Activated T-cell treated with anti-CD3 and anti-CD28 coated beads, Interleukin-2, amount 50 U/mL, for 72 hours (primary cell): ENCODE results near the gene LMAN2L. TPM values are rescaled to one million over a fixed set of nuclear protein-coding genes. Genes with fewer than 3 reads are reported as not detected.
"Not testable (repeated sequence)": the region's sequence is repeated elsewhere in the genome, so short reads cannot be mapped to it uniquely, and the experiment has no call there.

ENCODE experiments used
- ATAC-seq, 2 donors: fragments of 150-1000 bp; cut with Tn5 transposase; replicated peaks in 1 of 2; 2 replicates each; pipeline ENCODE4 v1.10.0; 2021; ENCODE audit warnings: moderate library complexity in 2 of 2, mild to moderate bottlenecking in 1 of 2
- DNase-seq, 2 donors: peaks; one replicate each; pipeline ENCODE4 v3.0.0; 2021 to 2022; ENCODE audit warnings: mixed read lengths in 1 of 2
- H3K27ac Mint-ChIP-seq: one replicate; pipeline ENCODE4 v1.8.0; 2022; ENCODE audit warnings: mild to moderate bottlenecking, moderate library complexity, mixed read lengths
- H3K27me3 Mint-ChIP-seq: one replicate; pipeline ENCODE4 v1.8.0; 2022; ENCODE audit warnings: low read depth, mixed read lengths
- H3K36me3 Mint-ChIP-seq, 2 donors: one replicate each; pipeline ENCODE4 v1.8.0; 2022; ENCODE audit warnings: mixed read lengths in 2 of 2, mild to moderate bottlenecking in 1 of 2; ENCODE audit not compliant: insufficient read depth in 2 of 2
- H3K4me1 Mint-ChIP-seq: one replicate; pipeline ENCODE4 v1.8.0; 2022; ENCODE audit warnings: low read depth, mixed read lengths
- H3K4me3 Mint-ChIP-seq, 2 donors: one replicate each; pipeline ENCODE4 v1.8.0; 2022; ENCODE audit warnings: mild to moderate bottlenecking in 2 of 2, mixed read lengths in 2 of 2, moderate library complexity in 2 of 2
- H3K9me3 Mint-ChIP-seq, 2 donors: one replicate each; pipeline ENCODE4 v1.8.0; 2022; ENCODE audit warnings: mixed read lengths in 2 of 2
- total RNA-seq, 2 donors: library from RNA; stranded (reverse); gene quantifications; one replicate each; pipeline ENCODE4 v1.2.3, GENCODE V29; 2022

LMAN2L gene
- total RNA-seq, 2 donors from 2014 or later = 7.8 to 8.0 TPM

DNA sequence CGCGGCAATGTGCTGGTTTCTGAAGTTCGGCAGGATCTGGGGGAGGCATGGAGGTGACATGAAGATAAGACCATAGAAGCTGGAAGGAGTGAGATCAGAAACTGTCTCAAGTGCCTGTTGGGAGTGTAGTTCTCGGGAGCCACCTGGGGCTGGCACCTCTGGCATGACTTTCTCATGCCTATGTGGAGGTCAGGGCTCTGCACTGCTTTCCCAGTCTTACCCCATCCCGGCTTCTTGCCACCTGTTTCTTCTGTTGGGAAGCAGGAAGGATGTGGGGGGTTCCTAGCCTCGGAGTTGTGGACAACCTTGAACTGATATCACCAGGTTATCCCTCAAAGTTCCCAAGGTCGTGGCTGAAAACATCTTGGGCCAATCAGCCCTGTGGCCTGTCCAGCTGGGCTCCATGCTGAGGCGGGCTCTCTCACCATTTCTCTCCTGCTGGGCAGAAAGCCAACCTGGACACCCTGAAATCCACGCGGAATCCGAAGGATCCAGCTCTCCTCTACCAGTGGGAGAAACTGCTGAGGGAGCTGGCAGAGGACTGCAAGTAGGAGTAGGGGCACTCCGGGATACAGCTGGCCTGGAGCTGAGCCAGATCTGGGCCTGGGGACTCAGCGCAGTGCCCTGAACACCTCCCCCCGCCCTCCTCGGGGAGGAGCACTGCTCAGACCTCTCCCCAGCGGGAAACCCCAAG lies 54.8 kb downstream of the LMAN2L start:
- Mint-ChIP-seq H3K27me3 (peaks cover 12% of the 10 kb centered on the region), H3K27ac (no peak overlapping the region), H3K4me3 (no peak overlapping the region)

DNA sequence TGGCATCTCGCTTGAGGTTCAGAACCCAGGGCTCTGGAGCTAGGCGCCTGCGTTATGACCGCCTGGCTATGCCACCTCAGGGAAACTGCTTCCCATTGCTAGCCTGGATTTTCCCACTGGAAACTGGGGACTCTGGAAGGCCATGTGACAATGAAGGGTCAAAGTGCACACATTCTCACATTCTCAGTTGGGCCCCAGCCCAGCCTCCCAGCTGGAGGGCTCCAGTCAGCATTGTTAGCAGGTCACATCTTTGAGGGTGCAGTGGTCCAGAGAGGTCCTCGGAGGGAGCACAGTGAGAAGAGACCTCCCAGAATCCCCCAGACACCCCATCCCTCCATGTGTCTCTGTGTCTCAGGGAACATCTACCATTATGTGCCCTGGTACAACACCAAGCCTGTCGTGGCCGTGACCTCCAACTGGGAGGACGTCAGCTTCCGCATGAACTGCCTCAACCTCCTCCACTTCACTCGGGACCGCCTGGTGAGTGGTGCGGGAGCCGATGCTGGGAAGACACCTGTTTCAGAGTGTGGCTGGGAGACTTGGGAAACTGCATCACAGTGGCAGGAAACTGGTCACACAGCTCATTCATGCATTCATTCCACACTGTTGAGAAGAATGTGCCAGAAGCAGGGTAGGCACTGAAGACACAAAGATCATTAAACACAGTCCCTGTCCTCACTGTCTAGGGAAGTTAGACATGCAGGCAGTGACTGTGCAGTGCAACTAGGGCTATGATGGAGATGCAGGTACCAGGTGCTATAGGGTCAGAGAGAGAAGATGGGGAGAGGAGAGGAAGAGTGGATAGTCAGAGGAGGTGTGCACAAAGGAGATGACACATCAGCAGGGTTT lies 55.7 kb downstream of the LMAN2L start:
- Mint-ChIP-seq H3K27me3 (peaks cover 19% of the 10 kb centered on the region), H3K4me1 (no peaks in the 10 kb centered on the region), H3K36me3 (no peaks in the 10 kb centered on the region), H3K4me3 (no peak overlapping the region), H3K27ac (no peak overlapping the region), H3K9me3 (no peaks in the 10 kb centered on the region)
- DNase-seq (no peak), ATAC-seq (no peak)

More for the DNA sequence above, 54.8 kb downstream of the LMAN2L start:
- no peak for ATAC-seq
- Mint-ChIP-seq H3K4me1 (no peaks in the 10 kb centered on the region), H3K9me3 (no peaks in the 10 kb centered on the region), H3K36me3 (no peaks in the 10 kb centered on the region)
- no peak for DNase-seq

DNA sequence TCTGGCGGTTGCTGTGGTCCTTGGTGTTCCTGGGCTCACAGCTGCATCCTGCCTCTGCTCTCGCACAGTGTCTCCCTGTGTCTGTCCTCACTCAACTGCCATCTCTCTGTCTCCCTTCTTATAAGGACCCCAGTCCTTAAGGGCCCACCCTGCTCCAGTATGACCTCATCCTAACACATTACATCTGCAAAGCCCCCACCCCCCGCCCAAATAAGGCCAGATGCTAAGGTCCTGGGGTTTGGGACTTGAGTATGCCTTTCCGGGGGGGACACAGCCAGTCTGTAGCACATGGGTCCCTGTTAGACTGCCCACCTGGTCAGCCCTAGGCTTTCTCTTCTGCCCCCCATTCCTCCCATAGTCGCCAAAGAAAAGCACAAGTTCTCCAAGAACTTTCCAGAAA lies 56.6 kb downstream of the LMAN2L start:
- ATAC-seq (no peak), DNase-seq (no peak)
- no peaks in the 10 kb centered on the region for H3K4me1 Mint-ChIP-seq
- no peak overlapping the region for H3K27ac Mint-ChIP-seq
- peaks cover 19% of the 10 kb centered on the region for H3K27me3 Mint-ChIP-seq
- H3K9me3 Mint-ChIP-seq = no peaks in the 10 kb centered on the region
- H3K4me3 Mint-ChIP-seq = no peak overlapping the region
- no peaks in the 10 kb centered on the region for H3K36me3 Mint-ChIP-seq

DNA sequence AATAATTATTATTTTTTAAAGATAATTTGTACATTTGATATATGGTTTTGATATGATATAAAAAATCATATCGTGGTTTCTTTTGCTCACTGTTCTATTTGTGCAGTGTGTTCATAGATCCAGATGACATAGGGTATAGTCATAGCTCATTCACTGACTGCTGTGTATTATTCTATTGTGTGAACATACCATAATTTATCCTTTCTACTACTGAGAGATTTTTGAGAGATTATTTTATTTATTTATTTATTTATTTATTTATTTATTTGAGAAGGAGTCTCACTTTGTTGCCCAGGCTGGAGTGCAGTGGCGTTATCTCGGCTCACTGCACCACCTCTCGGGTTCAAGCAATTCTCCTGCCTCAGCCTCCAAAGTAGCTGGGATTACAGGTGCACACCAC lies 58.3 kb downstream of the LMAN2L start:
- Mint-ChIP-seq H3K9me3 (no peaks in the 10 kb centered on the region), H3K27me3 (peaks cover 19% of the 10 kb centered on the region), H3K36me3 (no peaks in the 10 kb centered on the region), H3K27ac (no peak overlapping the region), H3K4me1 (no peaks in the 10 kb centered on the region), H3K4me3 (no peak overlapping the region)
- DNase-seq (no peak), ATAC-seq (no peak)

DNA sequence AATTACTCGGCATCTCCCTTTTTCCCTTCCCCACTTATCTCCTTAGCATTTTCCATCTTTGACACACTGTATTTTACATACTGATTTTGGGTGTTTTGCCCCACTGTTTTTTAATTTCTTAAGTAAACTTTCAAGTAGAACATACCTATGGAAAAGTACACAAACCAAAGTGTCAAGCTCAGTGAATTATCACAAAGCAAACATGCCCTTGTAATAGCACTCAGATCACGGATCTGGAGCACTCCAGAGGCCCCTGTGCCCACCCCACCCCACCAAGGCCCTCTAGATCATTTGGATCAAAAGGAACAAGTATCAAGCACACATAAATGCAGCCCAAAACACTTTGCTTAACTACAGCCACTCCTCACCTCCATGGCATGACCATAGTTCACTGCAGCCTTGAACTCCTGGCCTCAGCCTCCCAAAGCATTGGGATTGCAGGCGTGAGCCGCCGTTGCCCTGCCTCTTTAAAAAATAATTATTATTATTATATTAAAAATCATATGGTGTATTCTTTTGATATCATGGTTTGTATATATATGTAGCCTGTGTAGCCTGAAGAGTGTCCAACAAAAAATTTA lies 59.2 kb downstream of the LMAN2L start:
- Mint-ChIP-seq H3K4me1 (no peaks in the 10 kb centered on the region), H3K4me3 (no peak overlapping the region), H3K9me3 (no peaks in the 10 kb centered on the region), H3K36me3 (no peaks in the 10 kb centered on the region), H3K27ac (no peak overlapping the region), H3K27me3 (peaks cover 19% of the 10 kb centered on the region)
- no peak for ATAC-seq
- no peak for DNase-seq

DNA sequence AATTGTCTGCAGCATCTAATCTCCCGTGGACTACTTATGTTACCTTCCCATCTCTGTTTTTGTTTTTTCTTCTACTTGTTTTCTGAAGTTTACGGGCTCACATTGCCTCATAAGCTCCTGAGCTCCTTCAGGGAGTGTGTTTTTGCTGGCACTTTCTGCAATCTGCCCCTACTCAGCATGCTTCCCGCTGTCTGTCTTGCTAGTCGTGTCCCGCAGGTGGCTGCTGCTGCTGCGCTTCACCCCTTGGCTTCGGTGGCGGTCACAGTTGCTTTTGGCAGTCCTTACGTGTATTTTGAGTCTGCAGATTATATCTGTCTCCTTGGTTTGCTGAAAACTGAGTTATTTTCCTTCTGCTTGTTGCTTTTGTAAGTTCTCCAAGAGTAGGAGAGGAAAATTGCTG lies 60.0 kb downstream of the LMAN2L start:
- Mint-ChIP-seq H3K4me3 (no peak overlapping the region), H3K27ac (no peak overlapping the region), H3K9me3 (no peaks in the 10 kb centered on the region), H3K36me3 (no peaks in the 10 kb centered on the region), H3K27me3 (peaks cover 19% of the 10 kb centered on the region), H3K4me1 (no peaks in the 10 kb centered on the region)
- ATAC-seq (no peak), DNase-seq (no peak)

DNA sequence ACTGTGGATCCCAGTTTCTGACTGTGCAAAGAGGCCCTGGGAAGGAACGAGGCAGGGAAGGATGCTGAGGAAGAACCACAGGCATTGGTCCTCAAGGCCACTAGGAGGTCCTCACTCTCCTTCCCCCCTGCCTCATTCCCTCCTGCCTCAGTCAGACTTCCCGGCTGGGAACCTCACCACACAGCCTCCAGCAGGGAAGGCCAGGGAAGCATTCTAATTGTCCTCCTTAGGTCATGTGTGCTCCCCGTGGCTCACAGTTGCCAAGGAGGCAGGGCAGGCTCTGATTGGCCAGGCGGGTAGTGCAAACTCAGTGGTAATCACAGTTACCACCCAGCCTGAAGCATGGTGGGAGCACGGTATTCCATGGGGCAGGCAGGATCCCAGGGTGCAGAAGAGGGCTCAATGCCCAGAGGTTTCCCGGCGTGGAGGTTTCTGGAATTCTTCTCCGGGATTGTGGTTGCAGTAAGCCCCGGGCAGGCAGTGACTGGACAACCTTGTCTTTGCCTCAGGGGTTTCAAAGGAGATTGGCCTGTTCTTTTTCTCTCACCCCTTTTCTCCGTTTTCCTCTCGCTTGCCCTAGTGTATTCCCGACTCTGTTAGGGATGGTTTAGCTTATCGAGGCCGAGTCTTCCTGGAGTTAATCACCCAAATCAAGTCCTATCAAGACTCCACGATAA lies 70.2 kb downstream of the LMAN2L start:
- H3K4me1 Mint-ChIP-seq = no peaks in the 10 kb centered on the region
- H3K27me3 Mint-ChIP-seq = no peaks in the 10 kb centered on the region
- H3K4me3 Mint-ChIP-seq = no peak overlapping the region
- no peaks in the 10 kb centered on the region for H3K9me3 Mint-ChIP-seq
- DNase-seq (no peak), ATAC-seq (no peak)
- no peaks in the 10 kb centered on the region for H3K36me3 Mint-ChIP-seq
- no peak overlapping the region for H3K27ac Mint-ChIP-seq

DNA sequence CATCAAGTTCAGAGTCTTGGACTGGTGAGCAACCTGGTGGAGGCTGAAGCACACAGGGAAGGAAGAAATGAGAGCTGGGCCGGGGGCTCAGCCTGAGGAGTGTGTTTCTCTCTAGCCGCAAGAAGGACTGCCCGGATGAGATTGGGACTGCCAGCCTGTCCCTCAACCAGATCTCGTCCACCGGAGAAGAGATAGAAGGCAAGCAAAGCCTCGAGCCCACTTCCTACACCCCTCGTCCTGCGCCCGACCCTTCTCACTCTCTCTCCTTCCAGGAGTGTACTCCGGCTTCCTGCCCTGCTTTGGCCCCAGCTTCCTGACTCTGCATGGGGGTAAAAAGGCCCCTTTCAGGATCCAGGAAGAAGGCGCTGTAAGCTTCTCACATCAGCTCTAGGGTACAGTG lies 71.1 kb downstream of the LMAN2L start:
- H3K4me3 Mint-ChIP-seq = no peak overlapping the region
- no peak overlapping the region for H3K27ac Mint-ChIP-seq
- no peaks in the 10 kb centered on the region for H3K36me3 Mint-ChIP-seq
- no peaks in the 10 kb centered on the region for H3K4me1 Mint-ChIP-seq
- ATAC-seq = no peak
- no peaks in the 10 kb centered on the region for H3K27me3 Mint-ChIP-seq
- H3K9me3 Mint-ChIP-seq = no peaks in the 10 kb centered on the region
- no peak for DNase-seq

DNA sequence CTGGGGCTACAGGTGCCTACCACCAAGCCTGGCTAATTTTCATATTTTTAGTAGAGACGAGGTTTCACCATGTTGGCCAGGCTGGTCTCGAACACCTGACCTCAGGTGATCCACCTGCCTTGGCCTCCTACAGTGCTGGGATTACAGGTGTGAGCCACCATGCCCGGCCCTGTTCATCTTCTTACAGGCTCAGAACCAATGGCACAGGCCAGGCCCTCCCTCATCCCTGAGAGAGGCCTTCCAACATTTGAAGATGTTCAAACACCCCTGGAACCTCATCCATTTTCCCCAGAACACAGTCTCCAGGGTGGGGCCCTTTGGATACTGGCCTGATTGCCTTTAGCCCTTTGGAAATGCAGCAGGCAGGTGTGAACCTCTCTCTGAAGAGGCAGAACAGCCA lies 74.1 kb downstream of the LMAN2L start:
- not testable (repeated sequence) for H3K4me3 Mint-ChIP-seq, H3K27me3 Mint-ChIP-seq, DNase-seq, H3K36me3 Mint-ChIP-seq, ATAC-seq, H3K4me1 Mint-ChIP-seq, H3K9me3 Mint-ChIP-seq, H3K27ac Mint-ChIP-seq

DNA sequence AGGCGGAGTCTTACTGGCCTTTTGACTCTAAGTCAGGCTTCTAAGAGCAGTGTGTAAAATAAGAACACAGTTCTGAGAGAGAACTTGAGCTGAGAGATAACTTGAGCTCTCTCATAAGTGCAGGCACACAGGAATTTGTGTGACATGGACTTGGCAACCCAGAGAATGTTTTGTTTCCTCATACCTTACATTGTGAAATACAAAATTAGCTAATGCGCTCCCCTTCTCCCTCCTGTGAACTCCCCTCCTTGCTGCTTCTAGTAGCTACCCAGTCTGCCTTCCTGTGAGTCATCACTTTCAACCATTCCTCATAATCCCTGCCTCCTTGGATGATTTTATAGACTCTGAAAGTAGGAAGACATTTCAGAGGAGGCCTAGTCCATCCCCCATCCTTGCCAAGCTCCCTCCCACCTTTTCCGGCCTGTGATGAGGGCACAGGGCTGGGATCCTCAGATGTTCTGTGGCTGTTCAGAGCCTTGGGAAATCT lies 74.7 kb downstream of the LMAN2L start:
- Mint-ChIP-seq H3K9me3 (no peaks in the 10 kb centered on the region), H3K4me3 (no peak overlapping the region), H3K4me1 (no peaks in the 10 kb centered on the region), H3K27ac (no peak overlapping the region), H3K27me3 (peaks cover 6% of the 10 kb centered on the region), H3K36me3 (no peaks in the 10 kb centered on the region)
- ATAC-seq (no peak), DNase-seq (no peak)

DNA sequence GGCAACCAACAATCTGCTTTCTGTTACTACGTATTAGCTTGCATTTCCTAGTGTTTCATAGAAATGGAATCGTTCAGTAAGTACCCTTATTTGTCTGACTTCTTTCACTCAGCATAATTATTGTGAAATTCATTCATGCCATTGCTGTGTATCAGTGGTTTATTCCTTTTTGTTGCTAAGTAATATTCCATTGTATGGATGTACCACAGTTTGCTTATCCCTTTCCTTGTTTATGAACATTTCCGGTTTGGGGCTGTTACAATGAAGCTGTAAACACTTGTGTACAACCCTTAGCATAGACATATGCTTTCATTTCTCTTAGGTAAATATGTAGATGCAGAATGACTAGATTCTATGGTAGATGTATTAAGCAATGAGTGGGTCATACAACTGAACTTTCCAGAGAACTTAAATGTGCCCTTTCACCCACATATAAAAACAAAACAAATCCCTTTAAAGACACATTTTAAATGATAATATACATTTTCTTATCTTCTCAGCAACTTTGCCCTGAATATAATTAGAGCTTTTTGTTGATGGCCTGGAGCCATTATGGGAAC lies 75.4 kb downstream of the LMAN2L start:
- H3K27ac Mint-ChIP-seq = no peak overlapping the region
- no peaks in the 10 kb centered on the region for H3K9me3 Mint-ChIP-seq

DNA sequence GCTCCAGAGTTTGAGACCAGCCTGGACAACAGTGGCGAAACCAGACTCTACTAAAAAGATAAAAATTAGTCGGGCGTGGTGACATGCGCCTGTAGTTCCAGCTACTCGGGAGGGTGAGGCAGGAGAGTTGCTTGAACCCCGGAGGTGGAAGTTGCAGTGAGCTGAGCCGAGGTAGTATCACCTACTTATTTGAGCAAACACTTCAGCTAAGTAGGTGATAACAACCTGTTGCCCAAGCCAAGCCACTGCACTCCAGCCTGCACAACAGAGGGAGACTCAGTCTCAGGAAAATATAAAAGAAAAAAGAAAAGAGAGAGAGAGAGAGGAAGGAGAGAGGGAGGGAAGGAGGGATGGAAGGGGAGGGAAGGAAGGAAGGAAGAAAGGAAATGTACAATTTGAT lies 76.0 kb downstream of the LMAN2L start:
- Mint-ChIP-seq H3K36me3 (no peaks in the 10 kb centered on the region), H3K9me3 (no peaks in the 10 kb centered on the region), H3K4me3 (no peak overlapping the region), H3K27me3 (peaks cover 6% of the 10 kb centered on the region), H3K27ac (no peak overlapping the region), H3K4me1 (no peaks in the 10 kb centered on the region)
- DNase-seq (no peak), ATAC-seq (no peak)

More for the DNA sequence above, 75.4 kb downstream of the LMAN2L start:
- no peak for DNase-seq
- H3K36me3 Mint-ChIP-seq = no peaks in the 10 kb centered on the region
- no peaks in the 10 kb centered on the region for H3K4me1 Mint-ChIP-seq
- H3K4me3 Mint-ChIP-seq = no peak overlapping the region
- ATAC-seq = no peak
- H3K27me3 Mint-ChIP-seq = peaks cover 6% of the 10 kb centered on the region

DNA sequence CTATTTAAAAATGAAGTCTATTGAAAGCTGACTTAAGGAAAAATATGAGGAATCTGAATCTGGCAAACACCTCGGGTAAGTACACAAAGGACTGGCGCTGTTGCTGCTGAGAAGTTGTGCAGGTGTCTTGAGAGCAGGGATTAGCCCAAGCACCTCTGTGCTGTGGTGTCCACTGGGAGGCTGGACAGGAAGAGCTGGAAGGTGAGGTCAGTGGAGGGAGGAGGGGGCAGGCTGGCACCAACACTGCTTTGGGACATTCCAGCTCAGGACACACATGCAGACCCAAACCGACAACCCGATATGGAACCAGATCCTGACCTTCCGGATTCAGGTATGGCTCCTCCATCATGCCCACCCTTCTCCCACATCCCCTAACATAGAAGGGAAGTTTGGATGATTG lies 76.7 kb downstream of the LMAN2L start:
- DNase-seq (no peak), ATAC-seq (no peak)
- Mint-ChIP-seq H3K4me3 (no peak overlapping the region), H3K36me3 (no peaks in the 10 kb centered on the region), H3K4me1 (no peaks in the 10 kb centered on the region), H3K27me3 (peaks cover 6% of the 10 kb centered on the region), H3K9me3 (no peaks in the 10 kb centered on the region), H3K27ac (no peak overlapping the region)
